Measurements from ENCODE around the gene PRKD3. TPM values are rescaled to one million over a fixed set of nuclear protein-coding genes. Genes with fewer than 3 reads are reported as not detected.

Gene PRKD3
- total RNA-seq, 1 donor from 2014 or later: 21.6 TPM

GRCh38 chr2:37358466-37358865 lies 33.8 kb upstream of the PRKD3 start:
- Histone ChIP-seq H3K4me3 (ENCODE audit: low read depth, low read length) (no peak overlapping the region), H3K36me3 (ENCODE audit: control insufficient read depth, insufficient read depth, low read length) (no peaks in the 10 kb centered on the region), H3K27me3 (ENCODE audit: control insufficient read depth, insufficient read depth, low read length) (no peaks in the 10 kb centered on the region)
- DNase-seq (ENCODE audit: low read depth): no peak
- TF ChIP-seq CTCF (IDR thresholded peaks at IDR 0.05; ENCODE audit: insufficient read depth, low read length, poor library complexity, severe bottlenecking): no peak

- Histone ChIP-seq H3K27me3 (ENCODE audit: control insufficient read depth, insufficient read depth, low read length) (no peaks in the 10 kb centered on the region), H3K36me3 (ENCODE audit: control insufficient read depth, insufficient read depth, low read length) (no peaks in the 10 kb centered on the region), H3K4me3 (ENCODE audit: low read depth, low read length) (no peak overlapping the region)
- DNase-seq (ENCODE audit: low read depth): no peak
- no peak for TF ChIP-seq CTCF (IDR thresholded peaks at IDR 0.05; ENCODE audit: insufficient read depth, low read length, poor library complexity, severe bottlenecking)
Observed at GRCh38 chr2:37357530-37357929, 32.9 kb upstream of the PRKD3 start.

- Histone ChIP-seq H3K27me3 (ENCODE audit: control insufficient read depth, insufficient read depth, low read length) (no peaks in the 10 kb centered on the region), H3K36me3 (ENCODE audit: control insufficient read depth, insufficient read depth, low read length) (no peaks in the 10 kb centered on the region), H3K4me3 (ENCODE audit: low read depth, low read length) (no peak overlapping the region)
- TF ChIP-seq CTCF (IDR thresholded peaks at IDR 0.05; ENCODE audit: insufficient read depth, low read length, poor library complexity, severe bottlenecking): no peak
- no peak for DNase-seq (ENCODE audit: low read depth)
Observed at GRCh38 chr2:37357069-37357468, 32.4 kb upstream of the PRKD3 start.

- DNase-seq (ENCODE audit: low read depth): no peak
Observed at GRCh38 chr2:37356299-37356698, 31.7 kb upstream of the PRKD3 start.

GRCh38 chr2:37355735-37356134 lies 31.1 kb upstream of the PRKD3 start:
- no peaks in the 10 kb centered on the region for H3K27me3 ChIP-seq (ENCODE audit: control insufficient read depth, insufficient read depth, low read length)
- no peak for DNase-seq (ENCODE audit: low read depth)
- no peak overlapping the region for H3K4me3 ChIP-seq (ENCODE audit: low read depth, low read length)
- no peaks in the 10 kb centered on the region for H3K36me3 ChIP-seq (ENCODE audit: control insufficient read depth, insufficient read depth, low read length)
- TF ChIP-seq CTCF (IDR thresholded peaks at IDR 0.05; ENCODE audit: insufficient read depth, low read length, poor library complexity, severe bottlenecking): no peak

More at GRCh38 chr2:37356299-37356698, 31.7 kb upstream of the PRKD3 start:
- Histone ChIP-seq H3K4me3 (ENCODE audit: low read depth, low read length) (no peak overlapping the region), H3K36me3 (ENCODE audit: control insufficient read depth, insufficient read depth, low read length) (no peaks in the 10 kb centered on the region), H3K27me3 (ENCODE audit: control insufficient read depth, insufficient read depth, low read length) (no peaks in the 10 kb centered on the region)
- TF ChIP-seq CTCF (IDR thresholded peaks at IDR 0.05; ENCODE audit: insufficient read depth, low read length, poor library complexity, severe bottlenecking): no peak

GRCh38 chr2:37354531-37354930 lies 29.9 kb upstream of the PRKD3 start:
- H3K36me3 ChIP-seq (ENCODE audit: control insufficient read depth, insufficient read depth, low read length): no peaks in the 10 kb centered on the region
- TF ChIP-seq CTCF (IDR thresholded peaks at IDR 0.05; ENCODE audit: insufficient read depth, low read length, poor library complexity, severe bottlenecking): no peak
- H3K4me3 ChIP-seq (ENCODE audit: low read depth, low read length): no peak overlapping the region
- no peak for DNase-seq (ENCODE audit: low read depth)
- no peaks in the 10 kb centered on the region for H3K27me3 ChIP-seq (ENCODE audit: control insufficient read depth, insufficient read depth, low read length)
